Lower leg skin (tissue), 4 donors: ENCODE results near the gene KCNJ10. TPM values are rescaled to one million over a fixed set of nuclear protein-coding genes. Genes with fewer than 3 reads are reported as not detected.

ENCODE experiments used
- DNase-seq, 2 donors: peaks; one replicate each; pipeline ENCODE4 v3.0.0-alpha.2; 2019; ENCODE audit warnings: low spot score in 2 of 2
- H3K4me3 ChIP-seq: fragments of 200-600 bp; sonication (generic); 2 replicates; pipeline ENCODE4 v1.5.1; 2017; ENCODE audit warnings: mild to moderate bottlenecking, low read depth; ENCODE audit not compliant: poor library complexity, severe bottlenecking
- CTCF ChIP-seq, 3 donors: fragments of 450-650 bp; IDR thresholded peaks; one replicate each; pipeline ENCODE4 v1.5.1; 2016; ENCODE audit warnings: antibody characterized with exemption in 3 of 3, mild to moderate bottlenecking in 3 of 3, moderate library complexity in 2 of 3
- POLR2A ChIP-seq, 2 donors: fragments of 450-650 bp; IDR thresholded peaks; one replicate each; pipeline ENCODE4 v1.6.1; 2016 to 2017; ENCODE audit warnings: antibody characterized with exemption in 2 of 2, mild to moderate bottlenecking in 1 of 2, moderate library complexity in 1 of 2
- WGBS, 2 donors: methylation state at CpG; one replicate each; pipeline ENCODE4 v1.1.5; 2018; 5-methylcytosine and 5-hydroxymethylcytosine counted together
- intact Hi-C: fragments of 100-400 bp; cut with DNase I; formaldehyde crosslinking; loops from one replicate; pipeline ENCODE4 v1.15.0; 2023; ENCODE audit warnings: low total_unique reads
- total RNA-seq, 4 donors: library from RNA; depleted of rRNA; stranded (reverse); fragments of >200 nt; gene quantifications; one replicate each; pipeline ENCODE4 v1.1.0, GENCODE V29; 2016

Gene KCNJ10
- total RNA-seq, 4 donors from 2014 or later, result not detected

- intact Hi-C loops, result loop anchor here (10.0 kb wide), 1 partner anchor 200 kb away; the partner anchor contains the start of gene FCRL6
- no peak overlapping the region for H3K4me3 ChIP-seq
- 83 to 85% methylated on average over 2 of the region's 2 CpGs for WGBS, 2 donors
- TF ChIP-seq CTCF (IDR thresholded peaks at IDR 0.05) (no peak), POLR2A (IDR thresholded peaks at IDR 0.05) (no peak)
- no peak for DNase-seq
These were observed 65.5 kb downstream of the KCNJ10 start for GRCh38 chr1:160004425-160004824.

- WGBS, 2 donors, result 72 to 79% methylated on average over 1 of the region's 1 CpG
- intact Hi-C loops, result loop anchor here (10.0 kb wide), 1 partner anchor 199 kb away; the partner anchor contains the start of gene FCRL6
- H3K4me3 ChIP-seq, result no peak overlapping the region
- DNase-seq, result no peak
- TF ChIP-seq CTCF (IDR thresholded peaks at IDR 0.05), result no peak
- no peak for TF ChIP-seq POLR2A (IDR thresholded peaks at IDR 0.05)
These were observed 66.0 kb downstream of the KCNJ10 start for GRCh38 chr1:160004001-160004400.

GRCh38 chr1:160001440-160001839, 68.5 kb downstream of the KCNJ10 start:
- intact Hi-C loops, result loop anchor here (10.0 kb wide), 1 partner anchor 197 kb away; the partner anchor contains the start of gene FCRL6
- WGBS, 2 donors, result 78 to 82% methylated on average over 2 of the region's 2 CpGs
- TF ChIP-seq CTCF (IDR thresholded peaks at IDR 0.05), result no peak
- TF ChIP-seq POLR2A (IDR thresholded peaks at IDR 0.05), result no peak
- DNase-seq, result no peak
- H3K4me3 ChIP-seq, result no peak overlapping the region

DNA sequence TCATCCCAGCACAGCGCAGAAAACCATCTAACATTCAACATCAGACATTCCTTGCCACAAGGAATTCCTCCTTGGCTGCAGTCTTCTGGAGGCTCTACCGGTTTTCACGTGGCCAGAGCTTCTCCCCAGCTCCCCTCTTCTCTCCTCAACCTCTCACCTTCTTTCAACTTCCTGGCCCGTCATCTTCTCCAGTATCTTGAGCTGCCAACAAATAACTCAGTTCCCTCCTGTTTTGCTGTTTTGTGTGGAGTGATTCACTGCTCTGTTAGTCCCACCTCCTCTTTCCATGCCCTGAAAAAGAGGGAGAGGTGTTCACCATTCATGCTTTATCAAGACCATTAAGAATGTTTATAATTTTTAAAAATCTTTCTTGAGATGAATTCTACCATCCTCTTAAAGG, 70.8 kb downstream of the KCNJ10 start:
- intact Hi-C loops, result no loop called here
- WGBS, 2 donors, result 68 to 74% methylated on average over 4 of the region's 4 CpGs
- no peak overlapping the region for H3K4me3 ChIP-seq
- TF ChIP-seq POLR2A (IDR thresholded peaks at IDR 0.05) (no peak), CTCF (IDR thresholded peaks at IDR 0.05) (no peak)
- no peak for DNase-seq

GRCh38 chr1:159996653-159997052, 73.3 kb downstream of the KCNJ10 start:
- intact Hi-C loops, result no loop called here
- TF ChIP-seq CTCF (IDR thresholded peaks at IDR 0.05), result no peak
- no peak for TF ChIP-seq POLR2A (IDR thresholded peaks at IDR 0.05)
- DNase-seq, result no peak
- no peak overlapping the region for H3K4me3 ChIP-seq

DNA sequence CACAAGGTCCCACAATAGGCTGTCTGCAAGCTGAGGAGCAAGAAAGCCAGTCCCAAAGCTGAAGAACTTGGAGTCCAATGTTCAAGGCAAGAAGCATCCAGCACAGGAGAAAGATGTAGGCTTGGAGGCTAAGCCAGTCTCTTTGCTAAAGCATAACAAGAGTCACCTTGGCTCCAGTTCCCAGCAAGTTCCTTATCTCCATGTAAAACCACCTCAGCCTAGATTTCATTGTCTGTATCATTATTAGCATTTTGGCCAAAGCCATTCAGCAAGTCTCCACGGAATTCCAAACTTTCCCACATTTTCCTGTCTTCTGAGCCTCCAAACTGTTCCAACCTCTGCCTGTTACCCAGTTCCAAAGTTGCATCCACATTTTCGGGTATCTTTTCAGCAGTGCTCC, 75.1 kb downstream of the KCNJ10 start:
- TF ChIP-seq CTCF (IDR thresholded peaks at IDR 0.05) (no peak), POLR2A (IDR thresholded peaks at IDR 0.05) (no peak)
- intact Hi-C loops, result no loop called here
- DNase-seq, result no peak
- no peak overlapping the region for H3K4me3 ChIP-seq
- WGBS, 2 donors, result 88 to 92% methylated on average over 2 of the region's 2 CpGs
